Mesendoderm (in vitro differentiated cells): ENCODE results near the gene RNF5.

Experiments used
- DNase-seq: peaks from one replicate; pipeline ENCODE4 v3.0.0; 2013
- H2AK5ac ChIP-seq: 2 replicates; pipeline ENCODE4 v1.6.1; 2013; ENCODE audit warnings: low read length, inconsistent platforms
- H2BK120ac ChIP-seq: 2 replicates; pipeline ENCODE4 v1.6.1; 2013; ENCODE audit warnings: low read depth, mild to moderate bottlenecking, low read length, moderate library complexity, mixed read lengths
- H2BK15ac ChIP-seq: replicated peaks from 2 replicates; pipeline ENCODE4 v1.6.1; 2013; ENCODE audit warnings: low read depth, mild to moderate bottlenecking, moderate library complexity
- H2BK5ac ChIP-seq: 2 replicates; pipeline ENCODE4 v1.6.1; 2013; ENCODE audit warnings: low read length, inconsistent platforms
- H3K18ac ChIP-seq: 2 replicates; pipeline ENCODE4 v1.6.1; 2013; ENCODE audit warnings: mild to moderate bottlenecking, low read length, mixed read lengths
- H3K23ac ChIP-seq: one replicate; pipeline ENCODE4 v1.6.1; 2013; ENCODE audit warnings: low read length
- H3K27ac ChIP-seq: 2 replicates; pipeline ENCODE4 v1.5.1; 2013; ENCODE audit warnings: low read depth, mild to moderate bottlenecking, inconsistent platforms, low read length, moderate library complexity
- H3K27me3 ChIP-seq: 2 replicates; pipeline ENCODE4 v1.6.1; 2013; ENCODE audit warnings: low read length, control low read depth, mild to moderate bottlenecking, inconsistent platforms; ENCODE audit not compliant: insufficient read depth, poor library complexity
- H3K36me3 ChIP-seq: 2 replicates; pipeline ENCODE4 v1.6.1; 2013; ENCODE audit warnings: low read length, inconsistent platforms; ENCODE audit not compliant: control insufficient read depth, insufficient read depth
- H3K4ac ChIP-seq: one replicate; pipeline ENCODE4 v1.6.1; 2013; ENCODE audit warnings: low read depth, mild to moderate bottlenecking, low read length, moderate library complexity
- H3K4me1 ChIP-seq: 2 replicates; pipeline ENCODE4 v1.6.1; 2013; ENCODE audit warnings: low read depth, low read length, inconsistent platforms; ENCODE audit not compliant: control insufficient read depth
- H3K4me2 ChIP-seq: 2 replicates; pipeline ENCODE4 v1.6.1; 2013; ENCODE audit warnings: low read length
- H3K4me3 ChIP-seq: 2 replicates; pipeline ENCODE4 v1.5.1; 2013; ENCODE audit warnings: mild to moderate bottlenecking, low read length
- H3K56ac ChIP-seq: one replicate; pipeline ENCODE4 v1.6.1; 2013; ENCODE audit warnings: low read length
- H3K79me1 ChIP-seq: 2 replicates; pipeline ENCODE4 v1.6.1; 2013; ENCODE audit warnings: low read length, inconsistent platforms
- H3K79me2 ChIP-seq: 2 replicates; pipeline ENCODE4 v1.6.1; 2013; ENCODE audit warnings: mild to moderate bottlenecking, low read length; ENCODE audit not compliant: control insufficient read depth, insufficient read depth
- H3K9ac ChIP-seq: 2 replicates; pipeline ENCODE4 v1.6.1; 2013; ENCODE audit warnings: low read length, inconsistent platforms
- H4K5ac ChIP-seq: one replicate; pipeline ENCODE4 v1.6.1; 2013; ENCODE audit warnings: low read length
- H4K8ac ChIP-seq: one replicate; pipeline ENCODE4 v1.6.1; 2013; ENCODE audit warnings: low read depth, mild to moderate bottlenecking, control low read depth, low read length, moderate library complexity
- WGBS: extraction: QIAGEN DNeasy Blood & Tissue Kit; methylation state at CpG from one replicate; pipeline ENCODE4 v1.1.7; 2013; ENCODE audit warnings: low lambda C conversion rate, missing lambda C conversion rate; ENCODE audit not compliant: insufficient coverage; ENCODE audit errors: extremely low coverage; 5-methylcytosine and 5-hydroxymethylcytosine counted together

Gene RNF5

DNA sequence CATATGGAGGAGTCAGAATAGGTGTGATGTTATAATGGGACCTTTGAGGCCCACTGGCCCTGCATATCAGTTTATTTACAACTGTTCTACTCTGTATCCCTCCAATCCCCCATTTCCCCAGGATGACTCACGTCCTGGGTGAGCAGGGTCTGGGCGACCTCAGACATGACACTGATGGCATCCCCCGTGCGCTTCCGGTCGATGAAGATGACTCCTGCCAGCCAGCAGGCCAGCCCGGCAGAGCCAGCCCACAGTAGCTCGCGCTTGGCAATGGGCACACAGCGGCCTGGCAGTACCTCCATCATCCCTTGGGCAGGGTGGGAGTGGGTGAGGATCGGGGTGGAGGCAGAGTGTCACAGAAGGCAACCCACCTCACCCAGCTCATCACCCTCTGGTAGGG lies 7.9 kb upstream of the RNF5 start:
- Histone ChIP-seq H3K18ac (no peak overlapping the region), H3K79me2 (peaks cover 24% of the 10 kb centered on the region), H2BK120ac (no peak overlapping the region), H3K4me1 (peaks cover 9% of the 10 kb centered on the region), H3K4me3 (no peak overlapping the region), H2AK5ac (no peak overlapping the region), H2BK15ac (no peak overlapping the region), H3K79me1 (peaks cover 24% of the 10 kb centered on the region), H3K27me3 (no peaks in the 10 kb centered on the region), H4K5ac (no peak overlapping the region), H3K56ac (no peak overlapping the region), H3K23ac (no peak overlapping the region), H3K9ac (no peak overlapping the region), H3K4ac (no peak overlapping the region), H4K8ac (no peak overlapping the region), H3K4me2 (no peak overlapping the region), H2BK5ac (no peak overlapping the region), H3K36me3 (peaks cover 2% of the 10 kb centered on the region), H3K27ac (no peak overlapping the region)
- no CpG with 5 or more reads among the region's 11 CpGs for WGBS
- DNase-seq: no peak

DNA sequence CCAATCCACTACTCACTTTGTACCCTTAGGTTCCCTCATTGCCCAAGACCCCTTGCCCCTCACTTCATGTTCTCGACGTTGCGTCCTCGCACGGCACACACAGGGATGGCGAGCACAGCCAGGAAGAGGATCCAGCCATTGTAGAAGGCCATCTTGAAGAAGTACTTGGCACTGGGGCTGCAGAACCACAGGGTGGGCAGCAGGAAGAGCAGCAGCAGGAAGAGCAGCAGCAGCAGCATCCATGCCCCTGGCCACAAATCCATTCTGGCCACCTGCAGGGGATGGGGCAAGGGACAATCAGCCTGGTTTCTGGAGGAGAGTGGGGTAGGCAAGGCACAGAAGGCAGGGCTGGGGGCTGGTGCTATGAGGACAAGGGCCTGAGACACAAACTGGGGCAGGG lies 7.0 kb upstream of the RNF5 start:
- Histone ChIP-seq H4K8ac (no peak overlapping the region), H2BK5ac (no peak overlapping the region), H3K4me3 (no peak overlapping the region), H3K79me1 (peaks cover 24% of the 10 kb centered on the region), H3K18ac (no peak overlapping the region), H3K9ac (no peak overlapping the region), H2BK15ac (no peak overlapping the region), H3K79me2 (peaks cover 29% of the 10 kb centered on the region), H3K27me3 (no peaks in the 10 kb centered on the region), H3K23ac (no peak overlapping the region), H3K4me2 (no peak overlapping the region), H3K4me1 (peaks cover 10% of the 10 kb centered on the region), H2BK120ac (no peak overlapping the region), H3K36me3 (peaks cover 2% of the 10 kb centered on the region), H4K5ac (no peak overlapping the region), H3K27ac (no peak overlapping the region), H2AK5ac (no peak overlapping the region), H3K56ac (no peak overlapping the region), H3K4ac (no peak overlapping the region)
- WGBS: no CpG with 5 or more reads among the region's 6 CpGs
- DNase-seq: no peak

DNA sequence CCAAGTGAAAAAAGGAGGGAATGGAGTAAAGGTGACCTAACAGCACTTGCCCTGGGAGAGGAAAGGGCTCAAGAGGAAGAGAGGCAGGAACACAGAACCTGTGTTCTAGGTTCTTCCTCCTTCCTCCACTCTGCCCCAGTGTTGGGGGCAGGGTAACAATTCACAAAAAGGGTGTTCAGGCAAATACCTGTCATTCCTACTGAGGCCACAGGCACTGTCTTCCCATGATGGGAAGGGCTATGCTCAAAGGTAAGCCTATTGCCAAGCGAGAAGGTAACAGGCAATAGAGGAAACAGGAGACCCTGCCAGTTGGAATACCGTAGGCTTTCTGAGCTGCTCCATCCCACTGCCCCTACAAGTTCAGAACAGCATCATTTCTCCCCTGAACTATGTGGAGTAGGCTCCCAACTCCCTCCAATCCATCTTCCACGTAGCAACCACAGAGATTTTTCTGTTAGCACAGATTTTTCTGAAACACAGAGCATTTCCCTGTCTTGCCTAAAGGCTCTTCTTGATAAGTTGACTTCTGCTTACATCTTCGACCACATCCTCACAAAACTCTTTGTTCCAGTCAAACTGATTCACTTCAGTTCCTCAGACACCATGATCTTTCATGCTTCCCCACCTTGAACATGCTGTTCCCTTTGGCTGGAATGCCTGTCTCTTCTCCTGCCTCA lies 5.0 kb upstream of the RNF5 start:
- no peak overlapping the region for H3K4ac ChIP-seq
- no peak overlapping the region for H4K5ac ChIP-seq
- H3K23ac ChIP-seq: no peak overlapping the region
- WGBS: no CpG with 5 or more reads among the region's 4 CpGs
- H3K4me1 ChIP-seq: peaks cover 15% of the 10 kb centered on the region
- no peak overlapping the region for H2BK15ac ChIP-seq
- H3K4me3 ChIP-seq: no peak overlapping the region
- no peak overlapping the region for H3K18ac ChIP-seq
- H3K36me3 ChIP-seq: peaks cover 2% of the 10 kb centered on the region
- no peak overlapping the region for H2AK5ac ChIP-seq
- DNase-seq: peak; percentile 84
- no peak overlapping the region for H3K4me2 ChIP-seq
- no peak overlapping the region for H2BK5ac ChIP-seq
- no peaks in the 10 kb centered on the region for H3K27me3 ChIP-seq
- peaks cover 31% of the 10 kb centered on the region for H3K79me2 ChIP-seq
- peak overlapping the region; percentile 12 for H3K9ac ChIP-seq
- H3K27ac ChIP-seq: no peak overlapping the region
- no peak overlapping the region for H4K8ac ChIP-seq
- H3K56ac ChIP-seq: no peak overlapping the region
- H3K79me1 ChIP-seq: peaks cover 24% of the 10 kb centered on the region
- H2BK120ac ChIP-seq: no peak overlapping the region

DNA sequence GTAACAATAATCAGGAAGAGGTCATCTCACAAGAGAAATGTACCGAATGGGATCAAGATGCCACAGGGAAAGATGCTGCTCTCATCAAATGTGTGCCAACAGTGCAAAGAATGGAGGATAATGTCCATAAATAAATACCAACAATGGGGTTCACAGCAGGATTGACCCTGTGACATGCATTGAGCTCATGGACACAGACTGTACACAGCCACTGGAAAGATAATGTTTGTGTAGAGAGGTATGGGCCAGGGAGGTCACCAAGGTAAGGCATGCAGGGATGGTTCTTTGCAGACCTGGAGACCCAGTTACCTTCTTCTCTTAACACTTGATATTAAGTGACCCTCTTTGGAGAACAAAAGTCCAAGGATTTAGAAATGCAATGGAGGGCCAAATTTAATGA lies 3.8 kb upstream of the RNF5 start:
- Histone ChIP-seq H4K8ac (no peak overlapping the region), H3K36me3 (peaks cover 2% of the 10 kb centered on the region), H3K9ac (no peak overlapping the region), H3K79me1 (peaks cover 27% of the 10 kb centered on the region), H3K4me3 (no peak overlapping the region), H3K27ac (no peak overlapping the region), H3K4ac (no peak overlapping the region), H3K23ac (no peak overlapping the region), H2AK5ac (no peak overlapping the region), H2BK120ac (no peak overlapping the region), H3K56ac (no peak overlapping the region), H2BK15ac (no peak overlapping the region), H2BK5ac (no peak overlapping the region), H3K4me1 (peaks cover 17% of the 10 kb centered on the region), H4K5ac (no peak overlapping the region), H3K79me2 (peaks cover 37% of the 10 kb centered on the region), H3K18ac (no peak overlapping the region), H3K4me2 (no peak overlapping the region), H3K27me3 (no peaks in the 10 kb centered on the region)
- WGBS: no CpG with 5 or more reads among the region's 1 CpG
- DNase-seq: no peak

DNA sequence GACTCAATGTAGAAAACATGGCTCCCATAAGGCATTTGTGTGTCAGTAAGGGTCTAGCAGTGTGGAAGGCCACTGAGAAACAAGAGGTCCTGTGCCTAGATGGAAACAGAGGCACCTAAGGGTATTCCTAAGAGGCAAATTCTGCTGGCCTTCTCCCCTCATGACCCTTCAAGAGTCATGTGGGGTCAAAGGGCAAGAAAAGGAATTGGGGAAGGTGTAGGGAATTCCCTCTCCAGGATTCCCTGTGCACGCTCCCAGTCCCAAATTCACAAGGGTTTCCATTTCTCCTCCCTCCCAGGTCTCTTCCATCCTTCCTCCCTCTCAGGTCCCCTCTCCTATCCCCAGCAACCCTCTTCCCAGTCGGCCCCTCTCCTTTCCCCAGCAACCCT lies 2.9 kb upstream of the RNF5 start:
- WGBS: no CpG with 5 or more reads among the region's 2 CpGs
- Histone ChIP-seq H4K8ac (no peak overlapping the region), H3K4ac (no peak overlapping the region)

More for the DNA sequence above, 2.9 kb upstream of the RNF5 start:
- no peak overlapping the region for H2AK5ac ChIP-seq
- no peak overlapping the region for H3K23ac ChIP-seq
- H3K4me3 ChIP-seq: peak overlapping the region; percentile 44
- peaks cover 27% of the 10 kb centered on the region for H3K79me1 ChIP-seq
- H2BK120ac ChIP-seq: no peak overlapping the region
- H3K27me3 ChIP-seq: no peaks in the 10 kb centered on the region
- peak overlapping the region; percentile 78 for H3K9ac ChIP-seq
- no peak overlapping the region for H2BK5ac ChIP-seq
- H2BK15ac ChIP-seq: no peak overlapping the region
- no peak overlapping the region for H4K5ac ChIP-seq
- no peaks in the 10 kb centered on the region for H3K36me3 ChIP-seq
- peaks cover 37% of the 10 kb centered on the region for H3K79me2 ChIP-seq
- peak overlapping the region; percentile 90 for H3K4me2 ChIP-seq
- peaks cover 17% of the 10 kb centered on the region for H3K4me1 ChIP-seq
- no peak for DNase-seq
- peak overlapping the region; percentile 98 for H3K56ac ChIP-seq
- H3K18ac ChIP-seq: peak overlapping the region; percentile 89
- H3K27ac ChIP-seq: no peak overlapping the region
